ENCODE data around the gene FLNB. TPM values are rescaled to one million over a fixed set of nuclear protein-coding genes. Genes with fewer than 3 reads are reported as not detected.

FLNB gene
- total and polyA plus RNA-seq, 9 of the 15 experiments (the other 6 are each of a cell fraction or from before 2014, with no cell fraction given): 9.4 to 48.1 (median 25.6) TPM

- TF ChIP-seq KDM4B (IDR thresholded peaks at IDR 0.05; ENCODE audit: borderline replicate concordance in 2 of 2, low read depth in 1 of 2) (no peak), L3MBTL2 (IDR thresholded peaks at IDR 0.05) (peak; percentile 5; the same call in 1 of the 2 replicates), EGR1 (conservative IDR thresholded peaks at IDR 0.05) (peak; percentile 63), ZFX (CRISPR knock-in tag; IDR thresholded peaks at IDR 0.05) (peak; percentile 39), COPS2 (conservative IDR thresholded peaks at IDR 0.05) (no peak), ZBTB7A (IDR thresholded peaks at IDR 0.05; ENCODE audit: borderline replicate concordance, control insufficient read depth, low read depth, low read length) (peak; percentile 97), RUNX1 (IDR thresholded peaks at IDR 0.05; ENCODE audit: low read depth) (no peak), CBX1 (IDR thresholded peaks at IDR 0.05; ENCODE audit: low read depth) (peak; percentile 55; the same call in 1 of the 2 replicates), LEF1 (IDR thresholded peaks at IDR 0.05) (no peak), DPF2 (IDR thresholded peaks at IDR 0.05) (no peak), ADNP (tag; IDR thresholded peaks at IDR 0.05) (peak; percentile 88), NCOA4 (IDR thresholded peaks at IDR 0.05; ENCODE audit: partially characterized antibody) (no peak), ARHGAP35 (IDR thresholded peaks at IDR 0.05; ENCODE audit: partially characterized antibody) (no peak), SMC3 (conservative IDR thresholded peaks at IDR 0.05; ENCODE audit: insufficient read depth, low read depth, low read length) (peak; percentile 56; the same call in 1 of the 2 replicates), GTF3C2 (IDR thresholded peaks at IDR 0.05; ENCODE audit: borderline replicate concordance, extremely low read depth, insufficient read length) (peak; percentile 89), HNRNPLL (IDR thresholded peaks at IDR 0.05; ENCODE audit: low read depth, low read length, poor library complexity, severe bottlenecking) (peak; percentile 22), POLR2G (IDR thresholded peaks at IDR 0.05; ENCODE audit: low read depth, low read length) (peak; percentile 92)
- TF ChIP-seq, protein P1, sequence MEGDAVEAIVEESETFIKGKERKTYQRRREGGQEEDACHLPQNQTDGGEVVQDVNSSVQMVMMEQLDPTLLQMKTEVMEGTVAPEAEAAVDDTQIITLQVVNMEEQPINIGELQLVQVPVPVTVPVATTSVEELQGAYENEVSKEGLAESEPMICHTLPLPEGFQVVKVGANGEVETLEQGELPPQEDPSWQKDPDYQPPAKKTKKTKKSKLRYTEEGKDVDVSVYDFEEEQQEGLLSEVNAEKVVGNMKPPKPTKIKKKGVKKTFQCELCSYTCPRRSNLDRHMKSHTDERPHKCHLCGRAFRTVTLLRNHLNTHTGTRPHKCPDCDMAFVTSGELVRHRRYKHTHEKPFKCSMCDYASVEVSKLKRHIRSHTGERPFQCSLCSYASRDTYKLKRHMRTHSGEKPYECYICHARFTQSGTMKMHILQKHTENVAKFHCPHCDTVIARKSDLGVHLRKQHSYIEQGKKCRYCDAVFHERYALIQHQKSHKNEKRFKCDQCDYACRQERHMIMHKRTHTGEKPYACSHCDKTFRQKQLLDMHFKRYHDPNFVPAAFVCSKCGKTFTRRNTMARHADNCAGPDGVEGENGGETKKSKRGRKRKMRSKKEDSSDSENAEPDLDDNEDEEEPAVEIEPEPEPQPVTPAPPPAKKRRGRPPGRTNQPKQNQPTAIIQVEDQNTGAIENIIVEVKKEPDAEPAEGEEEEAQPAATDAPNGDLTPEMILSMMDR (IDR thresholded peaks at IDR 0.05 in 2 of 3, conservative IDR thresholded peaks at IDR 0.05 in 1 of 3; ENCODE audit: insufficient read depth in 2 of 3, low read depth in 1 of 3, low read length in 3 of 3): peak; percentile 57 to 75 (median 62); a peak in 5 of 6 replicates
Observed at GRCh38 chr3:58008141-58009025, at the start of gene FLNB (continued).

Data from K562 (cell line).